Fibroblast of gingiva (primary cell): ENCODE results near the gene L3MBTL4.
"Not testable (repeated sequence)": the region's sequence is repeated elsewhere in the genome, so short reads cannot be mapped to it uniquely, and the experiment has no call there.

Experiments used
- DNase-seq: peaks from one replicate; pipeline ENCODE4 v3.0.0-alpha.2; 2011; ENCODE audit warnings: low read depth

L3MBTL4 gene

GRCh38 chr18:6406075-6406909 lies 8.4 kb downstream of the L3MBTL4 start:
- no peak for DNase-seq

GRCh38 chr18:6405237-6406074 lies 9.3 kb downstream of the L3MBTL4 start:
- DNase-seq, result no peak

GRCh38 chr18:6404834-6405233 lies 9.9 kb downstream of the L3MBTL4 start:
- DNase-seq, result no peak

GRCh38 chr18:6401687-6402086 lies 13.0 kb downstream of the L3MBTL4 start:
- DNase-seq, result no peak

GRCh38 chr18:6399776-6400175 lies 14.9 kb downstream of the L3MBTL4 start:
- no peak for DNase-seq

GRCh38 chr18:6397931-6398566 lies 16.7 kb downstream of the L3MBTL4 start:
- no peak for DNase-seq

GRCh38 chr18:6396847-6397246 lies 17.9 kb downstream of the L3MBTL4 start:
- DNase-seq, result no peak

GRCh38 chr18:6396276-6396675 lies 18.4 kb downstream of the L3MBTL4 start:
- no peak for DNase-seq

GRCh38 chr18:6389005-6389404 lies 25.7 kb downstream of the L3MBTL4 start:
- no peak for DNase-seq

GRCh38 chr18:6382963-6383362 lies 31.7 kb downstream of the L3MBTL4 start:
- DNase-seq, result no peak

- DNase-seq, result not testable (repeated sequence)
Observed at GRCh38 chr18:6377473-6377872, 37.2 kb downstream of the L3MBTL4 start.

- DNase-seq, result no peak
Observed at GRCh38 chr18:6376433-6377229, 38.1 kb downstream of the L3MBTL4 start.

GRCh38 chr18:6374935-6375529 lies 39.7 kb downstream of the L3MBTL4 start:
- DNase-seq, result no peak

- no peak for DNase-seq
Observed at GRCh38 chr18:6374340-6374739, 40.4 kb downstream of the L3MBTL4 start.

GRCh38 chr18:6373187-6373586 lies 41.5 kb downstream of the L3MBTL4 start:
- DNase-seq, result no peak

- no peak for DNase-seq
Observed at GRCh38 chr18:6370886-6371635, 43.6 kb downstream of the L3MBTL4 start.

GRCh38 chr18:6370410-6370809 lies 44.3 kb downstream of the L3MBTL4 start:
- DNase-seq, result no peak

- no peak for DNase-seq
Observed at GRCh38 chr18:6368017-6368416, 46.7 kb downstream of the L3MBTL4 start.

- no peak for DNase-seq
Observed at GRCh38 chr18:6367208-6367607, 47.5 kb downstream of the L3MBTL4 start.

- no peak for DNase-seq
Observed at GRCh38 chr18:6366776-6367175, 47.9 kb downstream of the L3MBTL4 start.

GRCh38 chr18:6365385-6365784 lies 49.3 kb downstream of the L3MBTL4 start:
- no peak for DNase-seq
